ENCODE measurements around the gene LOXL1. TPM values are rescaled to one million over a fixed set of nuclear protein-coding genes. Genes with fewer than 3 reads are reported as not detected.
A peak's percentile ranks its signal among the peaks of the same experiment; 100 is the strongest.
"Not testable (repeated sequence)": the region's sequence is repeated elsewhere in the genome, so short reads cannot be mapped to it uniquely, and the experiment has no call there.

LOXL1 gene
- total RNA-seq, 1 donor from 2014 or later = 62.8 TPM

DNA sequence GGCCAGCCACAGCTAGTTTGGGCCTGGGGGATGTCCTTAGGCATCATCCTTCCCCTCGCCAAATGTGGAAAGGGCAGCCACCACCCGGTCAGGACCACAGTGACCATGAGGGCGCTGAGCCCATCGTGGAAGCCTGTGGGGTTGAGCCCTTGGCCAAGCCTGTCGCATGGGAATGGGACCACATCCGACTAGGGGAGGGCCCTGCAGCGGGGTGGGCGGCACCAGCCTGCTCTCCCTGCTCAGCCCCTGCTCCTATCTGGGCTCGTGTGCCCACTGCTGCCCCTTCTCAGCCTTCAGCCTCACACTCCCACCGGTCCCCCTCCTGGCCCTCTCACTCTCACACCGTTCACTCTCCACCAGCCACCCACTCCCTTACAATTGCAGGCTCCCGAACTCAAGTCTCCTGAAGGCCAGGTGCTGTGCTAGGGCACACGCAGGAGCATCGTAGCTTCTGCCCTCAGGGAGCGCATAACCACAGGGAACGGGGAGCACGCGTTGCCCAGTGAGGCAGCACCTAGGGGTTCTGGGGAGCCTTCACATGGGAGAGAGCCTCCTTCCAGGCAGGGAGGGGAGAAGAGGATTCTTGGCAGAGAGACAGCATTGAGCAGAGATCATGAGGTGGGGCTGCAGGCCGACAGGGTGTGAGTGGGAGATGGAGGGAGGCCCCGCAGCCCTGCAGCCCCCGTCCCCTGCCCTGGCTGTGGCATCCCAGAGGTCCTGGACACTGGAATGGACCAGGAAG, 26.1 kb downstream of the LOXL1 start:
- DNase-seq (ENCODE audit: low read depth) = no peak

GRCh38 chr15:73952913-73953750, 26.9 kb downstream of the LOXL1 start:
- no peak for DNase-seq (ENCODE audit: low read depth)

DNA sequence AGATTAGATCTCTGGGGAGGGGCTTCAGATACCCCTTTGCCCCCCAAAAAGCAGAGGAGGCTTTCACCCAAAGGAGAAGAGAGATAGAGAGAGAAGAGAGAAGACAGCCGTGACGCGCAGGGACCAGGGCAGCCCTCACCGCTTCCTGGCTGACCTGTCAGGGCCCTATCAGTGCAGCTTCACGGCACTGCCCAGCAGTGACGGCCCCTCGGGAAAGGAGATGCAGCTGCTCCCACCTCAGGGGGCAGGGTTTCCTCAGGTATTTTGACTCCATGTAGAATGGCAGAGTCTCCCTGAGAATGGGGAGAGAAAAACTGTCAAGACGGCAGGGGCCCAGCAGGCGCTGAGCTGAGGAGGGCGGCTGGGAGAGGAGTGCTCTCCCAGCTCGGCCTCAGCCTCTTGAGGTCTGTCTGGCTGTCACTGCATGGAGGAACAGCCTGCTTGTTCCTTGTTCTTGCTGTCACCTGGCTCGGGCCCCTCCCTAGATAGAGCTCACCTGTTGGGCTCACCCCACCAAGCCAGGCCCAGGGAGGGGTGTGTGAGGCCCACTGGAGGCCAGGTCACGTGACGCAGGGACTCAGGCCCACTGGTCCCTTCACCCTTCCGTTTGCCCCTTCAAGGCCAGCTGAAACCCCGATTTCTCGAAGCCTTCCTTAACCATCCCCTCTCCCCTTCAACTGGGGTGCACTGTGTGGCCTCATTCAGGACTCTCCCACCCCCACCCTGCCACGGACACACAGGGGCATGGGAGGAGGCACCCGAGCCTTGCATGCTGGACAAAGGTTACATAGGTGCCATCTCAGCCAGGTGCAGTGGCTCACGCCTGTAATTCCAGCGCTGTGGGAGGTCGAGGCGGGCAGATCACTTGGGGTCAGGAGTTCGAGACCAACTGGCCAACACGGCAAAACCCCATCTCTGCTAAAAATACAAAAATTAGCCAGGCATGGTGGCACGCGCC, 28.2 kb downstream of the LOXL1 start:
- DNase-seq (ENCODE audit: low read depth) = no peak

DNA sequence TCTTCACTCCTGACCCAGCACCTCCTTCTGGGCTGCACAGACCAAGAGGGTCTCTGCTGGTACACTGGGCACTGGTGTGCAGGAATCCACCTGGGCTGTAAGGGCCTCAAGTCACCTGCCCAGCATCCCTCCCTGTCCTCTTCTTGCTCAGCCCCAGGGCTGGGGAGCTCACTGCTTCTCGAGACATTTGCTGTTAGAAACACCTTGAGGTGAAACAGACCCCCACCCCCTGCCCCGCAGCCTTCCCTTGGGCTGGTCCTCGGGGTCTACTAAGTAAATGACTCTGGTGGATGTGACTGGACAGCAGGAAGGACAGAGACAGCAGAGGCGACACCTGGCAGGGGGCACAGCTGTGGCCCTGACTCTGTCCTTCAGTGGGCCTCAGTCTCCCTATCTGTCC, 29.1 kb downstream of the LOXL1 start:
- DNase-seq (ENCODE audit: low read depth) = no peak

GRCh38 chr15:73955861-73956742, 29.8 kb downstream of the LOXL1 start:
- no peak for DNase-seq (ENCODE audit: low read depth)

DNA sequence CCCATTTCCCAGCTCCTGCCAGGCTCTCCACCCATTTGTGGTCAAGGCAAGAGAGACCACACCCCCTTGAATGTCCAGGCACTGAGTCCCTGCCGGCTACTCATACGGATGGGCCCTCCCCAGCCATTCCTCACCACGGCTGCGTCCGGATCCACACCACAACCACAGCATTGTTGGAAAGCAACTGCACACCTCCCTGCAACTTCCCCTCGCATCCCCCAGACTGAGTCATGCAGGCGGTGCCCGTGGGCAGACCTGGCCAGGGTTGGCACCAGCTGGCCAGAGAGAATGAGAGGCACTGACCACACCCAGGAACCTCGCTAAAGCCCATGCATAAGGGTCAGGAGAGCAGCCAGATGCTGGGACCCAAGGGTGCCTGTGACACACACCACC, 30.5 kb downstream of the LOXL1 start:
- DNase-seq (ENCODE audit: low read depth) = peak; percentile 95

DNA sequence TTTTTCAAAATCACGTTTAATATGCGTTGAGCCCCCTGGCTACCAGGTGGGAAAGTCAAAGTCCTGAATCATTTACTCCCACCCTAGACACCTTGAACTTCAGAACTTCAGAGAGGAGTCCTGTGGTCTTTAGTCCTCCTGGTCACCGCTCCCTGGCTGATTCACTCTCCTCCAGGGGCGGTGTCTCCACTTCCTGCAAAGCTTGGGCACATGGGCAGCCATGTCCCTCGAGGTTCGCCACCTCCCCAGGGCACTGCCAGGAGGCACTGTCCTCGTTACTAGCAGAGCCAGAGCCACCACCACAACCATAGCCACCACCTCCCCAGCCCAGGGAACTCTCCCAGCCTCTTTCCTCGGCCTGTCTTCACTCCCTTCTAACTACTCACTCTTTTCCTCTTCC, 31.0 kb downstream of the LOXL1 start:
- no peak for DNase-seq (ENCODE audit: low read depth)

DNA sequence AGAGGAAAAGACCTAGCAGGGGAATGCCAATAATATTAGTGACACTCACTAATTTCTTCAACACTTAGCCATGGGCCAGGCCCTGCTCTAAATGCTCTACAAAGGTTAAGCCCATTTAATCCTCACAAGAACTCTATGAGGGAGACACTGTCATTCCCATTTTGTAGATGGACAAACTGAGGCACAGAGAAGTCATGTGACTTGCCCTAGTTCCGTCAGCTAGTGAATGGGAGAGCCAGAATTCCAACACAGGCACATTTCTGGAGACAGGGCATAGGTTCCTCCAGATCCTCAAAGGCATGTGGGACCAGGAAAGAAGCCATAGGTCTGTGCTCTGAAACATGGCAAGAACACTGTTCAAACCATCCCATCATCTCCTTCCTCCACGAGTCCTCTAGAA, 31.5 kb downstream of the LOXL1 start:
- DNase-seq (ENCODE audit: low read depth) = no peak

DNA sequence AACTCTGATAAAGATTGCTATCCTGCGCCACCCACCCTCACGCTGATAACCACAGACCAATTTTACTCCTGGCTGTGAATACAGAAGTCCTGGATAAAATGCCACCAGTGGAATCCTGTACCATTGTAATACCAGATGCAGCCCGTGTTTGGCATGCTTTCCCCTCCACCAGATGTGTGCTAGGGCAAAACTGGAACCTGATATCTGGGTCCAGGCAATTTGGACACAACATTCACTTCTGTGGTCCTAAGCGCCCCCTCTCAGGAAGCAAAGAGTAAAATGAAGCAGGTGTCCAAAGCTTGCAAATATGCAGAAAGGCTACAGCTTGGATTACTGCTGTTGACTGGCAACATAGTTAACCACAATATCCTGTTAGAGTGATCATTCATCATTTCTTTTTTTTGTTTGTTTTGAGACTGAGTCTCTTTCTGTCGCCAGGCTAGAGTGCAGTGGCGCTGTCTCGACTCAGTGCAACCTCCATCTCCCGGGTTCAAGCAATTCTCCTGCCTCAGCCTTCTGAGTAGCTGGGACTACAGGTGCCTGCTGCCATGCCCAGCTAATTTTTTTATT, 32.8 kb downstream of the LOXL1 start:
- DNase-seq (ENCODE audit: low read depth) = peak; percentile 30

GRCh38 chr15:73959801-73960200, 33.5 kb downstream of the LOXL1 start:
- DNase-seq (ENCODE audit: low read depth) = no peak

- DNase-seq (ENCODE audit: low read depth) = not testable (repeated sequence)
Observed at GRCh38 chr15:73960472-73961070, 34.3 kb downstream of the LOXL1 start.

DNA sequence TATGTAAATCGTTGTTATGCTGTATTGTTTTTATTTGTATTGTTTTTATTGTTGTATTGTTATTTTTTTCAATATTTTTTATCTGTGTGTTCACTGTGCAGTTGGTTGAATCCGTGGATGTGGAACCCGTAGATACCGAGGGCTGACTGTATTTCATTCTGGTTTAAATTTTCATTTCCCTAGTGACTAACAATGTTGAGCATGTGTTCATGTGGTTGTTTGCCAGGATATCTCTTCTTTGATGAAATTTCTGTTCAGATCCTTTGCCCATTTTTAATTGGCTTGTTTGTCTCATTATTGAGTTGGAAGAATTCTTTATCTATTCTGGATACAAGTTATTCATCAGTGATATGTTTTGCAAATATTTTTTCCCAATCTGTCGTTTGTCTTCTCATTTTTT, 36.2 kb downstream of the LOXL1 start:
- no peak for DNase-seq (ENCODE audit: low read depth)

- peak; percentile 57 for DNase-seq (ENCODE audit: low read depth)
Observed at GRCh38 chr15:73964736-73965093, 38.5 kb downstream of the LOXL1 start.

DNA sequence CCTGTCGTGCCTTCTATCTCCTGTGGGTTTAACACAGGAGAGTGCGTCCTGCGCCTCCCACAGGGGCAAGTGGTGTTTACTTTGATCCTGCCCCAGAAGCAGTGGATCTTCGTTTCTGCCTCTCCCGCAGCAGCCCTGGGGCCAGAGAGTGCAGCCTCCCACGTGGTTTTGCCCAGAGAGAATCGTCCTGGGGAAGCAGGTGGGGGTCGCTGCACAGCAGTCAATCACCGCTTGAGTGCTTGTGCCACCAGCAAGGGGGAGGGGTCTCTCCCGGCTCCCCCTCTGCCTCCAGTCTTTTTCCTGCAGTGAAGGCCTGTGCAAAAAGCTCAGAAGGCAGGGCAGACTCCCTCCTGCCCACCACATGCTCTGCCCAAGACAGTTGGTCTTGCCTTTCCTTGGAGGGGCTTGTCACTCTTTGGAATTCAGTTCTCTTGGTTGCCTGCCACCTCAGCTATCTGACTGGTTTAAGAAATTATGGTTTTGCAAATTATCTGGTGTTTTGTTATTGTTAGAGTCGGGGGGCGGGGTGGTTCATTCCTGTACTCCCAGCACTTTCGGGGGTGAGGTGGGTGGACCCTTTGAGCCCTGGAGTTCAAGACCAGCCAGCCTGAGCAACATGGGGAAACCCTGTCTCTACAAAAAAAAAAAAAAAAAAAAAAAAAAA, 39.0 kb downstream of the LOXL1 start:
- no peak for DNase-seq (ENCODE audit: low read depth)

GRCh38 chr15:73965758-73966113, 39.5 kb downstream of the LOXL1 start:
- peak; percentile 65 for DNase-seq (ENCODE audit: low read depth)

- DNase-seq (ENCODE audit: low read depth) = no peak
Observed at GRCh38 chr15:73968461-73968860, 42.2 kb downstream of the LOXL1 start.

GRCh38 chr15:73969151-73969759, 43.0 kb downstream of the LOXL1 start:
- DNase-seq (ENCODE audit: low read depth) = no peak

GRCh38 chr15:73972984-73973682, 46.9 kb downstream of the LOXL1 start:
- DNase-seq (ENCODE audit: low read depth) = peak; percentile 68

All from renal cortical epithelial cell (primary cell).